H1 (cell line): ENCODE results near the gene SHANK1.

ENCODE experiments used
- EZH2 ChIP-seq: fragments of 200-600 bp; sonication (generic); IDR thresholded peaks from 2 replicates; pipeline ENCODE4 v1.7.1; 2012; ENCODE audit warnings: low read depth, mild to moderate bottlenecking, moderate library complexity, low read length, inconsistent platforms; ENCODE audit not compliant: severe bottlenecking
- MAFK ChIP-seq: IDR thresholded peaks from 2 replicates; pipeline ENCODE4 v1.6.1; 2012; ENCODE audit warnings: low read depth, mild to moderate bottlenecking, improper control_type of control experiment, low read length
- PHF8 ChIP-seq: fragments of 200-600 bp; sonication (generic); conservative IDR thresholded peaks from 2 replicates; pipeline ENCODE4 v1.7.1; 2012; ENCODE audit warnings: low read depth, mild to moderate bottlenecking, inconsistent platforms, low read length, moderate library complexity

GRCh38 chr19:50753879-50754278 is 34.3 kb upstream of the SHANK1 start:
- TF ChIP-seq PHF8 (no peak), MAFK (no peak), EZH2 (no peak)
